Activated naive CD4-positive, alpha-beta T cell treated with anti-CD3 and anti-CD28 coated beads, Interleukin-2, amount 50 U/mL, for 24 hours (primary cell): Measurements from ENCODE around the gene LCN6.

Experiments
- H3K27ac Mint-ChIP-seq: one replicate; pipeline ENCODE4 v1.8.0; 2021; ENCODE audit warnings: mild to moderate bottlenecking, mixed read lengths
- H3K27me3 Mint-ChIP-seq: one replicate; pipeline ENCODE4 v1.8.0; 2021; ENCODE audit warnings: mixed read lengths
- H3K36me3 Mint-ChIP-seq: one replicate; pipeline ENCODE4 v1.8.0; 2021; ENCODE audit warnings: mixed read lengths
- H3K4me1 Mint-ChIP-seq: one replicate; pipeline ENCODE4 v1.8.0; 2021; ENCODE audit warnings: mixed read lengths
- H3K4me3 Mint-ChIP-seq: one replicate; pipeline ENCODE4 v1.8.0; 2021; ENCODE audit warnings: mild to moderate bottlenecking, mixed read lengths
- H3K9me3 Mint-ChIP-seq: one replicate; pipeline ENCODE4 v1.8.0; 2021; ENCODE audit warnings: mixed read lengths

Gene LCN6

DNA sequence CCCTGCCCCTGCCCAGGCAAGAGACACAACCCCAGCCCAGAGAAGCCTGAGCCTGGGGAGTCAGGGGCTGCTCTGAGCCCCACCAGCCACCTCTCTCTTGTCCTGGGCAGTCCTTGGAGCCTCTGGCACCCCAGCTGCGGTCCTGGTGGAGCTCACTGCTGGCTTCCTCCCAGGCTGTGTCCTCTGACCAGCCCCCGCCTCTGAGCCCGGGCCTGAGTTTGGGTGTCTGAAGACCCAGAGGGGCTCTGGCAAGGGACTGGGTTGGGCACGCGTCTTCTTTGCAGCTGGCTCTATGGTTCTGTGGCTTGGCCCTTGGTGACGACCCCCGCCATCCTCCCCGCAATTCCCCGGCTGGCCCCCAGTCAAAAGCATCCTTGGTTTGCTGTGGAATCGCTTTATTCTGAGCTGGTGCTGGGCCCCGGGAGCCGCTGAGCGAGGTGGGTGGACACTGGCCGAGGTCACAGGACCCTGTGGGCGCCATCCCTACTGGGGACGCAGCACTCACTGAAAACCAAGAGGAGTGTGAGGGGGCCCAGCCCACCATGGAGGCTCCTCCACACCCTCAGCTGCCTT lies 4.6 kb downstream of the LCN6 start:
- H3K36me3 Mint-ChIP-seq, result no peaks in the 10 kb centered on the region
- H3K27me3 Mint-ChIP-seq, result no peaks in the 10 kb centered on the region
- H3K4me3 Mint-ChIP-seq, result no peak overlapping the region
- no peaks in the 10 kb centered on the region for H3K9me3 Mint-ChIP-seq
- peaks cover 6% of the 10 kb centered on the region for H3K4me1 Mint-ChIP-seq
- no peak overlapping the region for H3K27ac Mint-ChIP-seq

DNA sequence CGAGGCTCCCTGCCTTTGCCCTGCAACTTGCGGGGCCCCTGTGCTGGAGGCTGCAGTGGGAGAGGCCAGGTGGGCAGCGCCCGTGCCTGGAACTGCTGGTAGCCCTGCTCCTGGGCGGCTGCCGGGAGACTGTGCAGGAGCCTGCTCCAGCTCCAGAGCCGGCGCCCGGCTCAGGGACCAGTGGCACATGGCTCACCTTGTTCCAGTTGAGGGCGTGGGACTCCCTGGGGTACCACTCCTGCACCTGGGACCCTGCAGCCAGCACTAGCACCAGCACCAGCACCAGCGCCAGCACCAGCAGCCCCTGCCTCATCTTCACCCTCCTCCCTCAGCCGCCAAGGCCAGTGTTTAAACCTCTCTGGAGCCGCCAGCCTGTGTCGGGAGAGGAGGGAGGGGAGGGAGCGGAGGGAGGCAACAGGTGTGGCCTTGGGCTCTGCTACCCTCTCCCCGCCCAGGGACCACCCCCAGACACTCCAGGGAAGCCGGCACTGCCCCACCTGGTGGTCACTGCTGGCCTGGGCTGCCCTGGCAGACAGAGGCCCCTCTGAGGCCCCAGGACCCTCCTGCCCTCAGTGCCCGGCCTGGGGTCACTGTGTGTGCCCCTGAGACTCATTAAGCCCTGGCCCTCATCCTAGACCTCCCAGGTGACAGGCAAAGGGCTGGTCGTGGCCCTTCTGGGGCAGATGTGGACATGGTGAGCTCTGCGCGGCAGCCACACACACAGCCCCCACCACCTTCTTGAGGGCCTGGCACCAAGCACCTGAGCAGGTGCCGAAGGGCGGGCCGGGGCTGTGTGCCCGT lies 5.5 kb downstream of the LCN6 start, which contains the start of gene LCN10:
TSS of gene LCN10 (minus strand) at position 350 of the 801 bp plus-strand sequence. CDS start at position 313, 37 bp downstream.
- Mint-ChIP-seq H3K27ac (no peak within 1 kb of the TSS), H3K36me3 (no peaks in the 10 kb centered on the region), H3K4me3 (peak within 1 kb of the TSS; percentile 66), H3K9me3 (no peaks in the 10 kb centered on the region), H3K4me1 (peaks cover 6% of the 10 kb centered on the region), H3K27me3 (no peaks in the 10 kb centered on the region)

DNA sequence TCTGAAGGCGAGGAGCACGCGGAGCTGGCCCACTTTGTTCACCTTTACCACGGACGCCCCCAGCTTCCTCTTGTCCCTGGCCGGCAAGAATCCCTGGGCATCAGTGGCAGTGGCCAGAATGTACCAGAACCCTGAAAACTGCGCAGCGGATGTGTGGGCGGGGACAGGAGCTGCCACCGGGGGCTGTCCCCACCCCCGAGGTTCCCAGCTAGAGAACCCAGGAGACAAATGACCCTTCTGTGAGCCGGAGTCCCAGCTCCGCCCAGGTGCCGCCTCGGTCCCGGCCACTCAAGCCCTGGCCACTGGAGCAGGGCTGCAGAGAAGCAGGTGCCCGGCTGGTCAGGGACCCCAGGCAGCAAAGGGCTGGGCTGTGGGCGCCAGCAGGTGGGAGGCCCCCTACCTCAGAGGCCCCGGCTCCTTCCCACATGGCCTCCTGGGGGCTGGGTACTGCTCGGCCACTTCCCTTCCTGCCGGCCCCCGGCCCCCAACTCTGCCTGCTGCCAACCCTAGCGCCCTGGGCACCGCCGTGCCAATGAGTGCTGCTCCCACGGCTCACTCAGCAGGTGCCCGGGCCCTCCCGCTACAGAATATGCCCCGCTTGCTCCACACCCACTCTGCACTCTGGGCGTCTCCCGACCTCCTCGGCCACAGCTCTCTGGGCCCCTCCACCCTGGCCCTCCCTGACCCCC lies 6.3 kb downstream of the LCN6 start:
- Mint-ChIP-seq H3K27me3 (no peaks in the 10 kb centered on the region), H3K36me3 (no peaks in the 10 kb centered on the region), H3K9me3 (no peaks in the 10 kb centered on the region), H3K4me1 (peaks cover 6% of the 10 kb centered on the region), H3K4me3 (peak overlapping the region; percentile 66), H3K27ac (no peak overlapping the region)

DNA sequence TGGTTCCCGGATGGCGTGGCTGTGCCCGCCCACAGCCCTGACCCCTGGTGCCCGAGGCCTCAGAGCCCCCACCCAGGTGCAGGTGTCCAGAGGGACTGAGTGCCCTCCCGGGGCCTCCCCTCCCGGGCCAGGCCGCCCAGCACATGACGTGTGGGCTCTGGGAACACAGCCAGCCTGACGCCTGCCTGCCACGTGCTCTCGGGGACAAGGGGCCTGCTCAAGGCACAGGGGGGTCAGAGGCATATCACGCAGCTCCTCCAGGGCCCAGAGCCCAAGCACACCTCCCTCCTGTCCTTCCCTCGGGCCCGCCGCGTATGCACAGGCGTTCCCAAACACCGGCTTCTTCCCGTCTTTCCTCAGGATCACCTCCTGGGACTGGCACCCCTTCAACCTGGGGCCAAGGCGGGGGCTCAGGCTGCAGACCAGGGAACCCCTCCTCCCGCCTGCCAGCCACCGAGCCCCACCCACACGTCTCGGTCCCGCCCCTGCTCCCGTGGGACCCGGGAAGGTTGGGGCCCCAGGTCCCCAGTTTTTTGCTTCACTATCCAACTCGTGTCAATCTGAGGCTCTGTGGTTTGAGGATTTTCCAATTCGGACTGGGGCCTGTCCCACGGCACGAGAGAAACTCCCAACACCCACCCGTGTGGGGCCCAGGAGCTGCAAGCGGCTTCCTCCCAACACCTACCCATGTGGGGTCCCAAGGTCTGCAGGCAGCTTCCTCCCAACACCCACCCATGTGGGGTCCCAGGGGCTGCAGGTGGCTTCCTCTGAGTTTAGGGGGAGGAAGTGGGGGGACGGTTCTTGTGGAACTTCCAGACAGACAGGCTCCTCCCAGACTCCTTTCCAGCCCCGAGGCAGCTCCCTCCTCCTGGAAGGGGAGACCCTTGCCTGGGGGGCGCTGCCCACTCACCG lies 7.1 kb downstream of the LCN6 start:
- no peaks in the 10 kb centered on the region for H3K36me3 Mint-ChIP-seq
- H3K9me3 Mint-ChIP-seq, result no peaks in the 10 kb centered on the region
- H3K4me1 Mint-ChIP-seq, result peaks cover 6% of the 10 kb centered on the region
- no peak overlapping the region for H3K27ac Mint-ChIP-seq
- no peaks in the 10 kb centered on the region for H3K27me3 Mint-ChIP-seq
- H3K4me3 Mint-ChIP-seq, result peak overlapping the region; percentile 66

DNA sequence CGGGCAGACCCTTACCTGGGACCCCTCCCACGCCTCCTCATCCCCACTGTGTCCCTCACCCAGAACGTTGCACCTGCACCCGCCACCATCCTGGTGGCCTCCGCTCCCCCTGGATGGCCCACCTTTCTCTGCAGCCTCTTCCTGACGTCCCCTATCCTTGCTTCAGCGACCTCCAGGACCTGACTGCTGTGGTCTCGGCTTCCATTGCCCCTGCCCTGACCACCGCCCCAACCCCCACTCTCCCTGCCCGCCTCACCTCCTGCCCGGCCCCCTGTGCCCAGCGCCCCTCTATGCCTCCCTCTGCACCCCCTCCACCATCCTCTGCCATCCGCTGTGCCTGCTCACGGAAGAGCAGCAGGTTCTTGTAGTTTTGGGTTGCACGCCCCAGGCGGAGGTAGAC lies 7.8 kb downstream of the LCN6 start:
- no peaks in the 10 kb centered on the region for H3K36me3 Mint-ChIP-seq
- no peak overlapping the region for H3K4me3 Mint-ChIP-seq
- H3K27ac Mint-ChIP-seq, result peak overlapping the region; percentile 17
- H3K27me3 Mint-ChIP-seq, result no peaks in the 10 kb centered on the region
- H3K4me1 Mint-ChIP-seq, result peaks cover 6% of the 10 kb centered on the region
- no peaks in the 10 kb centered on the region for H3K9me3 Mint-ChIP-seq

DNA sequence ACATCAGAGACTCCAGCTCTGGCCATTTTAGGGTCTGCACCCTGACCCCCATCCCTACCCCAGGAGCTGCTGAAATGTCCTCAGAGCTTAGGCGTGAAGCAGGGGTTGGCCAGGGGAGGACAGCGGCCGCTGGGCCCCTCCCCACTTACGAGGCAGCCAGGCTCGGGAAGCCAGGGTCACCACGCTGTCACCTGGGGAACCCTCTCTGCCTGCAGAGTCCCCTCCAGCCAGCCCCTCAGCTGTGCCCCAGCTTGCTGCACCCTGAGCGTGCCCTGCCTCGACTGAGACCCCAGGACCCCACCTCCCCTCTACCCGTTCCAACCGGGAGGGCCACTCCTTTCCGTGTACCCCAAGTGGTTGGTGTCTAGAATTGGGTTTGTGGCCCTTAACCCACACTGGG lies 8.3 kb downstream of the LCN6 start:
- no peak overlapping the region for H3K27ac Mint-ChIP-seq
- peaks cover 6% of the 10 kb centered on the region for H3K4me1 Mint-ChIP-seq
- H3K27me3 Mint-ChIP-seq, result no peaks in the 10 kb centered on the region
- no peaks in the 10 kb centered on the region for H3K9me3 Mint-ChIP-seq
- no peak overlapping the region for H3K4me3 Mint-ChIP-seq
- no peaks in the 10 kb centered on the region for H3K36me3 Mint-ChIP-seq

DNA sequence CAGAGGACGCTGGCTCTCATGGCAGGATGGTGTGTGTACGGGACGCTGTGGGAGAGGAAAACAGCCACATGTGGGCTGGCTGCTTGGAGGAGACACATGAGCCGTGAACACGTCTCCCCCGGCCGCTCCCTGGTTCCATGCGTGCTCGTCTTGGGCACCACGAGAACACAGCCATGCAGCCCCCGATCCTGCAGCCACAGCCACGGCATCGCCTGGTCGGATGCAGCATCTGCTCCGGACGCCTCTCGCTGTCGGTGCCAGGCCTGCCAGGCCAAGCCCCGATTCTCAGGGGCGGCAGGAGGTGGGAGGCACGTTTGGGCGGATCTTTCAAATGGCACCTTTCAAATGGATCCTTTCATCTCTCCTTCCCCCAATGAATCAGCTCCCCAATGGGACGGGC lies 8.8 kb downstream of the LCN6 start:
- no peaks in the 10 kb centered on the region for H3K27me3 Mint-ChIP-seq
- no peak overlapping the region for H3K4me3 Mint-ChIP-seq
- H3K4me1 Mint-ChIP-seq, result peaks cover 6% of the 10 kb centered on the region
- no peaks in the 10 kb centered on the region for H3K36me3 Mint-ChIP-seq
- no peak overlapping the region for H3K27ac Mint-ChIP-seq
- no peaks in the 10 kb centered on the region for H3K9me3 Mint-ChIP-seq

DNA sequence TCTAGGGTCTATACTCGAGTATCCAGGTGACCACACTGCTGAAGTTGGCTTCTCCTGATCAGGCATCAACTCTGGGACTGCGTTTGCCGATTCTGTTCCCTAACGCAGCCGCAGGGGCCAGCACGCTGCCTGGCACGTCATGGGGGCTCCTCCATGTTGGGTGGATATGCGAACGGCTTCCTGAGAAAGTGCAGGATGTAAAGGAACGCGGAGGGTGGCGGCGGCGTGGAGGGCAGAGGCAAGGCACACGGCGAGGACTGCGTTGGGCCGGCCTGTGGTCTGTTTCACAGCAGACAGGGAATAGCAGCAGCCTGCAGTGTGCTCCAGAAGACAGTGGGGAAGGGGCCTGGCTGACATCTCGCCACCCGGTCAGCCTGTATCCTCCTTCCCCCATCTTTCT lies 9.4 kb downstream of the LCN6 start:
- Mint-ChIP-seq H3K4me3 (no peak overlapping the region), H3K27me3 (no peaks in the 10 kb centered on the region), H3K27ac (no peak overlapping the region), H3K36me3 (no peaks in the 10 kb centered on the region), H3K4me1 (peaks cover 6% of the 10 kb centered on the region), H3K9me3 (no peaks in the 10 kb centered on the region)

DNA sequence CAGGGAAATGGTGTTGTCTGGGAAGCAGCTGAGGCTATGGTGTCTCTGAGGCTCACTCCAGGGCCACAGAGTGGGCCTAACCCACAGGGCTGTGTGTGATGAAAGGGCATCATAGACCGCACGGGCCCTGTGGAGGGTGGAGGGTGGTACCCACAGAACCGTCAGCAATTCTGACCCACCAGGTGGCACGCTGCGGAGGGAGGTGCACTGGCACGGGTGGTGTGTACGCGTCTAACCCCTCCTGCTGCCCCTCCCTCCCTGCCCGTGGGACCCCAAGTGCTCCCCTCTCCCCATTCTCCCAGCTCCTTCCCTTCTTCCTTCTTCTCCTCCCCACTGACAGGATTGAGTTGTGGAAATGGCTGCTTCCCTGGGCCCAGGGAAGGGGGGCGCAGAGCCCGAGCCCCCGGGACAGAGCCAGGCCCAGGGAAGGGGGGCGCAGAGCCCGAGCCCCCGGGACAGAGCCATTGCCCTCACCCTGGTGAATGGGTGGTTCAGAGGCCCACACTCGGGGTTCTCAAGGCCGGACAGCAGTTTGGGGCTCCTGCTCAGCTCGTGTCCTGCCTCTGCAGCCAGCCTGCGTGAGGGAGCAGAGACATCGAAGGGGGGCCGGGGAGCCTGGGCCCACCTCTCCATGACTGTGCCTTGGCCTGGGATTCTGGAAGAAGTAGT lies 12.4 kb downstream of the LCN6 start:
- no peaks in the 10 kb centered on the region for H3K9me3 Mint-ChIP-seq
- no peaks in the 10 kb centered on the region for H3K27me3 Mint-ChIP-seq
- H3K36me3 Mint-ChIP-seq, result no peaks in the 10 kb centered on the region
- H3K27ac Mint-ChIP-seq, result no peak overlapping the region
- no peak overlapping the region for H3K4me3 Mint-ChIP-seq
- H3K4me1 Mint-ChIP-seq, result peaks cover 9% of the 10 kb centered on the region

DNA sequence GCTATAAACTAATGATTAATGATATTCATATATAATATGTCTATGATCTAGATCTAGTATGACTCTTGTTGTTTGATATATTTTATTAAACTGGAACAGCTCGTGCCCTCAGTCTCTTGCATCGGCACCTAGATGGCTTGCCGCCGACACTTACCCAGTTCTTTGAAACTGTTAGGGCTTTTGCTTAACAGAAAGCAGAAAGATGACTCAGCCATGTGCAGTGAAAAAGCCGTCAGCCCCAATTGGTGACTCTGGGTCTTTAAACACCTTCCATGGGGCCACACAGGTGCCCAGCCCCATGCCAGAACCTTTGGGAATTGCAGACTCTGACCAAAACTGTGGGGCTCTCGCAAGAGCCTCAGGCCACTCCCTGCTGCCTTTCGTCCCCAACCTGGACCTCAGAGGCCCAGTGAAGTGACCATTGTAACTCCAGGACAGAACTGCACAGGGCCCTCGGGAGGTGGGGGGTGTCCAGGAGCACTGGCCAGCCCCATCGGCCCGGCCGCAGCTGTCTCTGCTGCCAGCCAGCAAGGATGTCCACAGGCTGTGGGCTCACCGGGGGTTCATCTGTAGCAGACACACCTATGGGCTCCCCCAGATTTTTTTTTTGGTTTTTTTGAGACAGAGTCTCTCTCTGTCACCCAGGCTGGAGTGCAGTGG lies 13.4 kb downstream of the LCN6 start:
- Mint-ChIP-seq H3K36me3 (no peaks in the 10 kb centered on the region), H3K4me1 (peaks cover 7% of the 10 kb centered on the region), H3K4me3 (no peak overlapping the region), H3K27me3 (no peaks in the 10 kb centered on the region), H3K9me3 (no peaks in the 10 kb centered on the region), H3K27ac (no peak overlapping the region)

DNA sequence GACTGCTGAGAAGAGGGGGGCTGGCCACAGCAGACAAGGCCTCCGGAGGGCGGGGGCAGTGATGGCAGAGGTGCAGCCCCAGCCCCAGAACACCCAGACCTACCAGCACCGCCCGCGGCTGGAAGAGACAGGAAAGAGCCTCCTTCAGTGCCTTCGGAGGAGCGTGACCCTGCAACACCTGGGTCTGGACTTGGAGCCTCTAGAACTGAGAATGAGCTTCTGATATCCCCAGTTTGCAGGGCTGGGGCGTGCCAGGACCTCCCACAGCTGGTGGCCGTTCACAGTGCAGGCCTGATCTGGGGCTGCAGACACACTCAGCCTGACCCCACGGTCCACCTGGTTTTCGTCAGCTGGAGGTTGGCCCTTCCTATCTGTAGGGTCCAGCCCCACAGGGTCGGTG lies 14.7 kb downstream of the LCN6 start:
- Mint-ChIP-seq H3K27me3 (no peaks in the 10 kb centered on the region), H3K9me3 (no peaks in the 10 kb centered on the region), H3K4me3 (no peak overlapping the region), H3K4me1 (peaks cover 7% of the 10 kb centered on the region), H3K27ac (no peak overlapping the region), H3K36me3 (no peaks in the 10 kb centered on the region)

DNA sequence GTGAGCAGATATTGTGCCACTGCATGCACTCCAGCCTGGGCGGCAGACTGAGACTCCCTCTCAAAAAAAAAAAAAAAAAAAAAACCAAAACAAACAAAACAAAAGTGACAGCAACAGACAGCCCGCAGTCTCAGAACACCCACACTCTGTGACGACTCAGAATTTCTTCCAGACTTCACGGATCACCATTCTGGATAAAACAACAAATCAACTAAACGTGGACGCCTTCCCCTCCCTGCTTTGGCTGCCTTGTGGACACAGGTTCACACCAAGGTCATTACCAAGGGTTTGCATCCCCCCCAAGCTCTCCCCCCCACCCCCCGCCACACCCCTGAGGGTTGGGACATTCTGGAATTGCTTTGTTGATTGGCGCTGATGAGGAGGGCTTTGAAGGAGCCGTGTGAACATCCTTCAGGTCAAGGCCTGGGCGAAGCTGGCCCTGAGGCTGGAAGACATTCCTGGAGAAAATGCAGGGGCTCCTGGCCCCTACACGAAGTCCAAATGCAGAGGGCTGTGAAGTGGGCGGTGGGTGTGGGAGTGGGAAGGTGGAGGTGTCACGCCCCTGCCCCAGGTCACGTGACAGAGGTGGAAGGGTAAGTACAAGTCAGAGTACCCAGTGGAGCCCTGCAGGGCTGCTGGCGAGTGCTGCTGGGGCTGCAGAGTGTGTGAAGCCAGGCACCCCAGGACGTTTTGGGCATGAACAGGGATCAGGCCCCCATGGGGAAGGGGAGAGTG lies 15.7 kb downstream of the LCN6 start:
- Mint-ChIP-seq H3K27me3 (no peaks in the 10 kb centered on the region), H3K4me1 (peaks cover 7% of the 10 kb centered on the region), H3K4me3 (no peak overlapping the region), H3K9me3 (no peaks in the 10 kb centered on the region), H3K27ac (no peak overlapping the region), H3K36me3 (no peaks in the 10 kb centered on the region)

DNA sequence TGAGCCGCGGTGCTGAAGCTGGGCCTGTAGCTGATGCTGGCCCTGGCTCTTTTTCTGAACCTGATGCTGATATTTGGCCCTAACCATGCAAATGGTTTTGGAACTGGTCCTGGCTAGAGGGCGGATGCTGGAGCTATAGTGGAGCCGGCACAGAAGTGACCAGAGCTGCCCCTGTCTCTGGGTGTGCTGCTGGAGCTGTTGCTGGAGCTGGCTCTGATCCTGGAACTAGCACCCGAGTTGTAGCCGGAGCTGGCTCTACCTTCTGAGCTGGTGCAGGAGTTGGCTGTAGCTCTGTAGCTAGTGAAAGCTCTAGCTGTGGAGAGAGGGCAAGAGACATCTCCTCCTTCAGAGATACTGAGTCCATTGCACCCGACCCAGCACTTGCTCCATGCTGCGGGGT lies 18.4 kb downstream of the LCN6 start:
- H3K9me3 Mint-ChIP-seq, result no peaks in the 10 kb centered on the region
- peaks cover 7% of the 10 kb centered on the region for H3K36me3 Mint-ChIP-seq
- no peaks in the 10 kb centered on the region for H3K27me3 Mint-ChIP-seq
- no peak overlapping the region for H3K27ac Mint-ChIP-seq
- peak overlapping the region; percentile 64 for H3K4me3 Mint-ChIP-seq
- peaks cover 18% of the 10 kb centered on the region for H3K4me1 Mint-ChIP-seq

DNA sequence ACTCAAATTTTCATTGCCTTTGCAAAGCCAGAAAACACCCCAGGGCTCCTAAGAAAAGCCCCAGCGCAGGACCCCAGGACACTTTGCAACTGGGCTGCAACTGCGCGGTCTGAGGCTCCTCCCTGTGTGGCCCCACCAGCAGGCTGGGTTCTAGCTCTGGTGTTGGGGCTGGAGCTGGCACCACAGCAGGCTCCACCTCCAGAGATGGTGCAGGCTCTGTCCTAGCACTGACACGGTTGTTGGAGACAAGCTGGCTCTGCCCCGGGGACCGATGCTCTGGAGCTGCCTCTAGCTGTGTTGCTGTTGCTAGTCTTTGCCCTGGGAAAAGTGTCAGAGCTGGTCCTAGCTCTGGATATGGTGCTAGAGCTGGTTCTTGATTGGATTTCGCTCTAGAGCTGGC lies 19.2 kb downstream of the LCN6 start:
- H3K4me1 Mint-ChIP-seq, result peaks cover 24% of the 10 kb centered on the region
- H3K36me3 Mint-ChIP-seq, result peaks cover 9% of the 10 kb centered on the region
- H3K9me3 Mint-ChIP-seq, result no peaks in the 10 kb centered on the region
- H3K27me3 Mint-ChIP-seq, result no peaks in the 10 kb centered on the region
- H3K4me3 Mint-ChIP-seq, result peak overlapping the region; percentile 64
- H3K27ac Mint-ChIP-seq, result peak overlapping the region; percentile 51
